OCI-LY1 (cell line): ENCODE results near the gene KRTAP10-10.
"Not testable (repeated sequence)": the region's sequence is repeated elsewhere in the genome, so short reads cannot be mapped to it uniquely, and the experiment has no call there.

Experiments used
- H2AFZ ChIP-seq: fragments of 200-600 bp; sonication (generic), shearing (Covaris generic); 2 replicates; pipeline ENCODE4 v1.6.0; 2014; ENCODE audit warnings: antibody characterized with exemption, mild to moderate bottlenecking, low read length
- H3F3A ChIP-seq: fragments of 200-600 bp; sonication (generic), shearing (Covaris generic); 2 replicates; pipeline ENCODE4 v1.6.0; 2014; ENCODE audit warnings: mild to moderate bottlenecking, antibody characterized with exemption, low read length, moderate library complexity; ENCODE audit not compliant: insufficient read depth
- H3K27ac ChIP-seq: fragments of 200-600 bp; sonication (generic); 2 replicates; pipeline ENCODE4 v1.5.1; 2014; ENCODE audit warnings: low read length, mixed run types, mild to moderate bottlenecking, low read depth; ENCODE audit not compliant: poor library complexity, severe bottlenecking
- H3K27me3 ChIP-seq: fragments of 200-600 bp; sonication (generic); 2 replicates; pipeline ENCODE4 v1.6.0; 2014; ENCODE audit warnings: antibody characterized with exemption, mild to moderate bottlenecking, low read length, moderate library complexity; ENCODE audit not compliant: insufficient read depth
- H3K36me3 ChIP-seq: fragments of 200-600 bp; sonication (generic); 2 replicates; pipeline ENCODE4 v1.6.1; 2014; ENCODE audit warnings: mild to moderate bottlenecking, antibody characterized with exemption, low read length, moderate library complexity, mixed read lengths; ENCODE audit not compliant: insufficient read depth
- H3K4me1 ChIP-seq: fragments of 200-600 bp; sonication (generic); 2 replicates; pipeline ENCODE4 v1.5.1; 2014; ENCODE audit warnings: mild to moderate bottlenecking, low read length, moderate library complexity; ENCODE audit not compliant: insufficient read depth, severe bottlenecking
- H3K4me2 ChIP-seq: fragments of 200-600 bp; sonication (generic), shearing (Covaris generic); 2 replicates; pipeline ENCODE4 v1.6.1; 2014; ENCODE audit warnings: low read length
- H3K4me3 ChIP-seq: fragments of 200-600 bp; sonication (generic); 2 replicates; pipeline ENCODE4 v1.5.1; 2014; ENCODE audit warnings: low read length, low read depth, mild to moderate bottlenecking, mixed read lengths; ENCODE audit not compliant: poor library complexity, severe bottlenecking
- H3K79me2 ChIP-seq: fragments of 200-600 bp; shearing (Covaris generic); 2 replicates; pipeline ENCODE4 v1.6.1; 2016; ENCODE audit warnings: mixed run types, low read length, mixed read lengths; ENCODE audit not compliant: insufficient read depth
- H3K9ac ChIP-seq: fragments of 200-600 bp; sonication (generic), shearing (Covaris generic); 2 replicates; pipeline ENCODE4 v1.6.1; 2014; ENCODE audit warnings: mild to moderate bottlenecking, low read length, mixed read lengths
- H3K9me2 ChIP-seq: fragments of 200-600 bp; sonication (generic), shearing (Covaris generic); 2 replicates; pipeline ENCODE4 v1.6.1; 2014; ENCODE audit warnings: low read depth, mild to moderate bottlenecking, low read length, mixed read lengths
- H3K9me3 ChIP-seq: fragments of 200-600 bp; shearing (Covaris generic); 2 replicates; pipeline ENCODE4 v1.6.1; 2014; ENCODE audit warnings: low read length, mixed read lengths
- H4K20me1 ChIP-seq: fragments of 200-600 bp; sonication (generic), shearing (Covaris generic); 2 replicates; pipeline ENCODE4 v1.6.0; 2016; ENCODE audit warnings: mild to moderate bottlenecking, low read length; ENCODE audit not compliant: insufficient read depth
- CTCF ChIP-seq: fragments of 200-600 bp; sonication (generic), shearing (Covaris generic); IDR thresholded peaks from 2 replicates; pipeline ENCODE4 v1.5.1; 2017; ENCODE audit warnings: mild to moderate bottlenecking, antibody characterized with exemption, low read length, moderate library complexity, mixed read lengths
- EZH2 ChIP-seq: fragments of 200-600 bp; sonication (generic), shearing (Covaris generic); IDR thresholded peaks from 2 replicates; pipeline ENCODE4 v1.8.0; 2017; ENCODE audit warnings: borderline replicate concordance, mixed run types, mild to moderate bottlenecking, antibody characterized with exemption, low read length, moderate library complexity, mixed read lengths

The KRTAP10-10 gene

GRCh38 chr21:44684077-44684476, 46.9 kb downstream of the KRTAP10-10 start:
- Histone ChIP-seq H3K36me3 (no peaks in the 10 kb centered on the region), H3K9me3 (no peaks in the 10 kb centered on the region), H3K27ac (no peak overlapping the region), H2AFZ (no peak overlapping the region), H3K9ac (no peak overlapping the region), H4K20me1 (no peaks in the 10 kb centered on the region), H3K4me2 (no peak overlapping the region), H3K79me2 (no peaks in the 10 kb centered on the region), H3K9me2 (no peaks in the 10 kb centered on the region), H3K4me1 (no peaks in the 10 kb centered on the region), H3K27me3 (peaks cover 3% of the 10 kb centered on the region; the same call in 1 of the 2 replicates), H3F3A (no peaks in the 10 kb centered on the region), H3K4me3 (no peak overlapping the region)
- no peak for TF ChIP-seq EZH2
- TF ChIP-seq CTCF, result no peak

GRCh38 chr21:44684483-44684882, 47.3 kb downstream of the KRTAP10-10 start:
- Histone ChIP-seq H3F3A (no peaks in the 10 kb centered on the region), H4K20me1 (no peaks in the 10 kb centered on the region), H3K27me3 (peaks cover 3% of the 10 kb centered on the region; the same call in 1 of the 2 replicates), H3K36me3 (no peaks in the 10 kb centered on the region), H3K9me2 (no peaks in the 10 kb centered on the region), H3K4me3 (no peak overlapping the region), H3K4me1 (no peaks in the 10 kb centered on the region), H2AFZ (no peak overlapping the region), H3K9ac (no peak overlapping the region), H3K9me3 (no peaks in the 10 kb centered on the region), H3K79me2 (no peaks in the 10 kb centered on the region), H3K4me2 (no peak overlapping the region), H3K27ac (no peak overlapping the region)
- TF ChIP-seq CTCF (no peak), EZH2 (no peak)

GRCh38 chr21:44685050-44685449, 47.9 kb downstream of the KRTAP10-10 start:
- H4K20me1 ChIP-seq, H3K9ac ChIP-seq, H3K9me2 ChIP-seq, H3K36me3 ChIP-seq, H3F3A ChIP-seq, H3K9me3 ChIP-seq, H3K27ac ChIP-seq, H3K27me3 ChIP-seq, H3K4me3 ChIP-seq, H3K4me2 ChIP-seq, H2AFZ ChIP-seq, H3K4me1 ChIP-seq, H3K79me2 ChIP-seq: not testable (repeated sequence)

- H4K20me1 ChIP-seq, result no peaks in the 10 kb centered on the region
These were observed 49.0 kb downstream of the KRTAP10-10 start for GRCh38 chr21:44686000-44686781.

More at GRCh38 chr21:44686000-44686781, 49.0 kb downstream of the KRTAP10-10 start:
- H3F3A ChIP-seq, result no peaks in the 10 kb centered on the region
- H3K9me2 ChIP-seq, result no peaks in the 10 kb centered on the region
- H2AFZ ChIP-seq, result no peak overlapping the region
- H3K9me3 ChIP-seq, result no peaks in the 10 kb centered on the region
- no peaks in the 10 kb centered on the region for H3K36me3 ChIP-seq
- TF ChIP-seq CTCF (no peak), EZH2 (no peak)
- H3K4me2 ChIP-seq, result no peak overlapping the region
- H3K79me2 ChIP-seq, result no peaks in the 10 kb centered on the region
- H3K27ac ChIP-seq, result no peak overlapping the region
- H3K4me1 ChIP-seq, result no peaks in the 10 kb centered on the region
- H3K4me3 ChIP-seq, result no peak overlapping the region
- no peak overlapping the region for H3K9ac ChIP-seq
- H3K27me3 ChIP-seq, result peaks cover 8% of the 10 kb centered on the region; the same call in 1 of the 2 replicates
